Fibroblast of lung (primary cell): ENCODE results near the gene MAST2.

Experiments used
- EZH2 ChIP-seq: IDR thresholded peaks from 2 replicates; pipeline ENCODE4 v1.5.1; 2012; ENCODE audit warnings: low read length, control low read depth, mild to moderate bottlenecking; ENCODE audit errors: missing control alignments
- TF ChIP-seq, protein P1 (sequence below), 2 donors: IDR thresholded peaks in 1 of 2; conservative IDR thresholded peaks in 1 of 2; 1 replicate in 1 of 2; 2 replicates in 1 of 2; pipeline ENCODE4 v1.5.1; 2011 to 2012; ENCODE audit warnings: low read length in 2 of 2, control low read depth in 1 of 2, inconsistent platforms in 1 of 2, low read depth in 1 of 2, mild to moderate bottlenecking in 1 of 2

DNA sequence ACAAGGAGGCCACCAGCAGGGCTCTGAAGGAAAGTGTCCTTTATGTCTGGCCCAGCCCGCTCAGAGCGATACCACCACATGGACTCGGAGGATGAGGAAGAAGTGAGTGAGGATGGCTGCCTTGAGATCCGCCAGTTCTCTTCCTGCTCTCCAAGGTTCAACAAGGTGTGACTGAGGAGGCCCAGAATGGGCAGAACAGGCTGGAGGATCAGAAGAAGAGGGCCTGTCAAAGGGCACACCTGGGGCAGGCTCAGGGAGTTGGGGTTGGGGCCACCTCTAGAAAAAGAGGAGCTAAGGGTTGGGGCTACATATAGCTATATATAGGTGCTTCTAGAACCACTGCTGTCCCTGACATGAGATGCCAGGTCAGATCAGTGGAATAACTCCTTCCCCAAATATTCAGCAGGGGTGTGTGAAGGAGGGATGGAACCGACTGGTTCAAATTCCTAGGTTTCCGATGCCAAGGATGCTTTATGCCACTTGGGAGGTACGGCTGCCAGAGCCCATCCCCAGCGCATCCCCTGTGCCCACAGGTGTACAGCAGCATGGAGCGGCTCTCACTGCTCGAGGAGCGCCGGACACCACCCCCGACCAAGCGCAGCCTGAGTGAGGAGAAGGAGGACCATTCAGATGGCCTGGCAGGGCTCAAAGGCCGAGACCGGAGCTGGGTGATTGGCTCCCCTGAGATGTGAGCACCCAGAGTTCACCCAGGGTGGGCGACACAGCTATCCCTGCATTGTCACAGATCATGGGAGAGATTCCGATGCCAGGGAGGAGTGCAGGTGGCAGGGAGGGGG is 226.9 kb downstream of the MAST2 start:
- TF ChIP-seq EZH2, result no peak
- TF ChIP-seq, protein P1, sequence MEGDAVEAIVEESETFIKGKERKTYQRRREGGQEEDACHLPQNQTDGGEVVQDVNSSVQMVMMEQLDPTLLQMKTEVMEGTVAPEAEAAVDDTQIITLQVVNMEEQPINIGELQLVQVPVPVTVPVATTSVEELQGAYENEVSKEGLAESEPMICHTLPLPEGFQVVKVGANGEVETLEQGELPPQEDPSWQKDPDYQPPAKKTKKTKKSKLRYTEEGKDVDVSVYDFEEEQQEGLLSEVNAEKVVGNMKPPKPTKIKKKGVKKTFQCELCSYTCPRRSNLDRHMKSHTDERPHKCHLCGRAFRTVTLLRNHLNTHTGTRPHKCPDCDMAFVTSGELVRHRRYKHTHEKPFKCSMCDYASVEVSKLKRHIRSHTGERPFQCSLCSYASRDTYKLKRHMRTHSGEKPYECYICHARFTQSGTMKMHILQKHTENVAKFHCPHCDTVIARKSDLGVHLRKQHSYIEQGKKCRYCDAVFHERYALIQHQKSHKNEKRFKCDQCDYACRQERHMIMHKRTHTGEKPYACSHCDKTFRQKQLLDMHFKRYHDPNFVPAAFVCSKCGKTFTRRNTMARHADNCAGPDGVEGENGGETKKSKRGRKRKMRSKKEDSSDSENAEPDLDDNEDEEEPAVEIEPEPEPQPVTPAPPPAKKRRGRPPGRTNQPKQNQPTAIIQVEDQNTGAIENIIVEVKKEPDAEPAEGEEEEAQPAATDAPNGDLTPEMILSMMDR (conservative IDR thresholded peaks at IDR 0.05 in 1 of 2, IDR thresholded peaks at IDR 0.05 in 1 of 2; ENCODE audit: low read depth in 1 of 2, low read length in 2 of 2), result no peak
